Measurements from ENCODE around the gene MED12L.

MED12L gene

GRCh38 chr3:151462278-151462780, 376.9 kb downstream of the MED12L start:
- DNase-seq (ENCODE audit: extremely low read depth, low read depth) = no peak
- TF ChIP-seq, protein P1, sequence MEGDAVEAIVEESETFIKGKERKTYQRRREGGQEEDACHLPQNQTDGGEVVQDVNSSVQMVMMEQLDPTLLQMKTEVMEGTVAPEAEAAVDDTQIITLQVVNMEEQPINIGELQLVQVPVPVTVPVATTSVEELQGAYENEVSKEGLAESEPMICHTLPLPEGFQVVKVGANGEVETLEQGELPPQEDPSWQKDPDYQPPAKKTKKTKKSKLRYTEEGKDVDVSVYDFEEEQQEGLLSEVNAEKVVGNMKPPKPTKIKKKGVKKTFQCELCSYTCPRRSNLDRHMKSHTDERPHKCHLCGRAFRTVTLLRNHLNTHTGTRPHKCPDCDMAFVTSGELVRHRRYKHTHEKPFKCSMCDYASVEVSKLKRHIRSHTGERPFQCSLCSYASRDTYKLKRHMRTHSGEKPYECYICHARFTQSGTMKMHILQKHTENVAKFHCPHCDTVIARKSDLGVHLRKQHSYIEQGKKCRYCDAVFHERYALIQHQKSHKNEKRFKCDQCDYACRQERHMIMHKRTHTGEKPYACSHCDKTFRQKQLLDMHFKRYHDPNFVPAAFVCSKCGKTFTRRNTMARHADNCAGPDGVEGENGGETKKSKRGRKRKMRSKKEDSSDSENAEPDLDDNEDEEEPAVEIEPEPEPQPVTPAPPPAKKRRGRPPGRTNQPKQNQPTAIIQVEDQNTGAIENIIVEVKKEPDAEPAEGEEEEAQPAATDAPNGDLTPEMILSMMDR (IDR thresholded peaks at IDR 0.05; ENCODE audit: low read depth, low read length) = no peak

GRCh38 chr3:151462991-151463390, 377.5 kb downstream of the MED12L start:
- no peak for DNase-seq (ENCODE audit: extremely low read depth, low read depth)
- TF ChIP-seq, protein P1 (IDR thresholded peaks at IDR 0.05; ENCODE audit: low read depth, low read length) = no peak

- no peak for DNase-seq (ENCODE audit: extremely low read depth, low read depth)
- TF ChIP-seq, protein P1 (IDR thresholded peaks at IDR 0.05; ENCODE audit: low read depth, low read length) = no peak
Measured at GRCh38 chr3:151467069-151467468, 381.6 kb downstream of the MED12L start.

GRCh38 chr3:151468284-151468917, 382.9 kb downstream of the MED12L start:
- TF ChIP-seq, protein P1 (IDR thresholded peaks at IDR 0.05; ENCODE audit: low read depth, low read length) = peak; percentile 84
- DNase-seq (ENCODE audit: extremely low read depth, low read depth) = no peak

GRCh38 chr3:151476344-151477018, 391.0 kb downstream of the MED12L start:
- TF ChIP-seq, protein P1 (IDR thresholded peaks at IDR 0.05; ENCODE audit: low read depth, low read length) = no peak
- DNase-seq (ENCODE audit: extremely low read depth, low read depth) = no peak

DNA sequence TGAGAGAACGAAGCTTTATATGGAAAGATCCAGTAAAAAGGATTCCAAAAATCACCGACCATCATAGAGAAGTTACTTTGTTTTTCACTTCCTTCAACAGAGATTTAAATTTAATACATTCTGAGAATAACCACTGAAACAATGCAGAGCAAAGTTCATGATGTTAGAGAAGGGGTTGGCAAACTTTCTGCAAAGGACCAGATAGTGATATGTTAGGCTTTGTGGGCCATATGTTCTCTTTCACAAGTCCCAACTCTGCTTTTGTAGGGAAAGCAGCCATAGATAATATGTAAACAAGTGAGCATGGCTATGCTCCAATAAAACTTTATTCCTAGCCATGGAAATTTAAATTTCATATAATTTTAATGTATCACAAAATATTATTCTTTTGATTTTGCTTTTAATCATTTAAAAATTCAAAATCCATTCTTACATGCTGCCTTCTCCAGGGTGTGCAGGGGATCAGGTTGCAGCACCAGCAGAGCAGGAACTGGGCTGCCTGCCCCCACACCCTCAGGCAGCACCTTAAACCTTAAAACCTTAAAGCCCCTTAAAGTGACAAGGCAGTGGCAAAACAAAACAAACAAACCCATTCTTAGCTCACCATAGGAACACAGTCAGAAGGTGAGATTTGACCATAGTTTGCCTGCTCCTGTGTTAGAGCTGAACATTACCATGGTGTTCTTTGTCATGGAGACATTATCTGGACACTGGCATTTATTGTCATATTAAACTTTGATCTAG, 392.3 kb downstream of the MED12L start:
- DNase-seq (ENCODE audit: extremely low read depth, low read depth) = no peak
- TF ChIP-seq, protein P1 (IDR thresholded peaks at IDR 0.05; ENCODE audit: low read depth, low read length) = no peak

GRCh38 chr3:151478335-151478697, 392.9 kb downstream of the MED12L start:
- no peak for DNase-seq (ENCODE audit: extremely low read depth, low read depth)
- TF ChIP-seq, protein P1 (IDR thresholded peaks at IDR 0.05; ENCODE audit: low read depth, low read length) = no peak

All from AG09319 (cell line).